RWPE2 (cell line): ENCODE measurements around the gene IGF2R.

Source experiments
- ATAC-seq: fragments of 200-7000 bp; cut with Tn5 transposase; 3 replicates; pipeline ENCODE4 v1.9.1; 2021; ENCODE audit warnings: low read depth
- DNase-seq: peaks from one replicate; pipeline ENCODE4 v3.0.0-alpha.2; 2020; ENCODE audit warnings: low spot score
- H3K27ac ChIP-seq: fragments of 450-650 bp; 2 replicates; pipeline ENCODE4 v1.5.1; 2017; ENCODE audit warnings: mild to moderate bottlenecking; ENCODE audit not compliant: poor library complexity, severe bottlenecking
- H3K27me3 ChIP-seq: fragments of 250-450 bp; sonication (Bioruptor Pico); 2 replicates; pipeline ENCODE4 v1.5.1; 2021; ENCODE audit warnings: mild to moderate bottlenecking, moderate library complexity; ENCODE audit not compliant: insufficient read depth, poor library complexity, severe bottlenecking
- H3K36me3 ChIP-seq: fragments of 250-450 bp; sonication (Bioruptor Pico); 2 replicates; pipeline ENCODE4 v1.5.1; 2020; ENCODE audit warnings: low read depth, mild to moderate bottlenecking, moderate library complexity
- H3K4me1 ChIP-seq: fragments of 250-450 bp; sonication (Bioruptor Pico); 2 replicates; pipeline ENCODE4 v1.5.1; 2021; ENCODE audit warnings: mild to moderate bottlenecking, moderate library complexity; ENCODE audit not compliant: insufficient read depth, poor library complexity, severe bottlenecking
- H3K4me3 ChIP-seq: fragments of 250-450 bp; sonication (Bioruptor Pico); 2 replicates; pipeline ENCODE4 v1.5.1; 2021; ENCODE audit warnings: mild to moderate bottlenecking, moderate library complexity; ENCODE audit not compliant: severe bottlenecking
- H3K9me3 ChIP-seq: fragments of 250-450 bp; sonication (Bioruptor Pico); 2 replicates; pipeline ENCODE4 v1.5.1; 2021; ENCODE audit warnings: mild to moderate bottlenecking, moderate library complexity; ENCODE audit not compliant: severe bottlenecking
- CTCF ChIP-seq: fragments of 450-650 bp; IDR thresholded peaks from one replicate; pipeline ENCODE4 v1.5.1; 2017; ENCODE audit warnings: mild to moderate bottlenecking, moderate library complexity; ENCODE audit not compliant: poor library complexity, severe bottlenecking

The IGF2R gene

DNA sequence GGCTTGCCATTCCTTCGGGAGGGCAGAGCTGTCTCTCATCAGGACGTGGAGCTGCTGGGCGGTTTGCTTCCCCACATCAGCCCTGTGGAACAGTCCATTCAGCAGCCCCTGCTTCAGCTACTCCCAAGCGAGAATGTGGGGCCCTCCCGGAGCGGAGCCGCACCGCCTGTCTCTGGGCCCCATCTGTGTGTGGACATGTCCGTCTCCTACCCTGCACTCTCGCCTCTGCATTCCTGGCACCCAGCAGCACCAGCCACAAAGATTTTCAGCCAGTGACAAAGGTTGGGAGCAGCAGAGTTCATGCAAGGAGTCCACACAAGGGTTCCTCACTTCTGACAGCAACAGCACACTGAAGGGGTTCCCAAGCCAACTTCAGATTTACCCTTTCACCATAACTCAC is 123.7 kb downstream of the IGF2R start:
- Histone ChIP-seq H3K36me3 (peaks cover 64% of the 10 kb centered on the region), H3K4me3 (no peak overlapping the region), H3K9me3 (no peaks in the 10 kb centered on the region), H3K4me1 (no peaks in the 10 kb centered on the region), H3K27me3 (no peaks in the 10 kb centered on the region), H3K27ac (no peak overlapping the region)
- TF ChIP-seq CTCF = no peak
- no peak for ATAC-seq
- DNase-seq = no peak

- ATAC-seq (no peak), DNase-seq (no peak)
- H3K4me1 ChIP-seq = no peaks in the 10 kb centered on the region
- H3K36me3 ChIP-seq = peaks cover 64% of the 10 kb centered on the region
- no peak for TF ChIP-seq CTCF
- H3K4me3 ChIP-seq = no peak overlapping the region
- H3K9me3 ChIP-seq = no peaks in the 10 kb centered on the region
- no peaks in the 10 kb centered on the region for H3K27me3 ChIP-seq
- H3K27ac ChIP-seq = no peak overlapping the region
Observed at GRCh38 chr6:160093061-160093460, 124.2 kb downstream of the IGF2R start.

- peaks cover 64% of the 10 kb centered on the region for H3K36me3 ChIP-seq
- no peak overlapping the region for H3K4me3 ChIP-seq
- H3K27ac ChIP-seq = no peak overlapping the region
- no peaks in the 10 kb centered on the region for H3K4me1 ChIP-seq
- no peak for TF ChIP-seq CTCF
- no peaks in the 10 kb centered on the region for H3K9me3 ChIP-seq
- DNase-seq (no peak), ATAC-seq (no peak)
- H3K27me3 ChIP-seq = no peaks in the 10 kb centered on the region
Observed at GRCh38 chr6:160093946-160094345, 125.1 kb downstream of the IGF2R start.

DNA sequence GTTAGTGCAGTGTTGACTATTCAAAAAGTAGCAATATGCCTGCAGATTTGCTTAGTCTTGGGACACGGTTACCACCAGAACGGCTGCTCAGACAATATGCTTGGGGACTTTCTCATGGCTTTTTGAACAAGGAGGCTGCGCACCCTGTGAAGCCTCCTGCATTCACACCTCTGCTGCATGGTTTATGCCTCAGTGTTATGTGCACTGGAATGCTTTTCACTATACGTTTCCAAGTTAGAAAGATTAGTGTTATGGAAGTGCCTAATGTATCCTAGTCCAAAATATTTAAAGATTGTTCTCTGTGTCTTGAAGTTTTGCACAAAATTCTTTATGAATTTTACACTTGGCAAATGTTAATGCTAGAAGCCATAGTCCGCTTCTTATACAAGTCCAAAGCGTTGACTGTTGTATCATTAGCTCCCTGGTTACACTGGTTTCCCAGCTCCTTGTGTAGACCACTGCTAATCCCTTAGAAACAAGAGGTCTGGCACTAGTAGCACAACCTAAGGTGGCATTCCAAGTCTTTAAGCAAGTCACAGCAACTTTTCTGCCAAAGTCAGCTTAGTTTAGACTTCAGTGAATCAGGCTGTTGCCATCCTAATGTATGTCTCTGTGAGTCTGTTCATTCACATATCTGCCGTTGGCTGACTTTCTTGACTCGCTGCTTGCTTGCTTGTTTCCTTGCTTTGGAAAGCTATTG is 126.4 kb downstream of the IGF2R start:
- H3K36me3 ChIP-seq = peaks cover 62% of the 10 kb centered on the region
- TF ChIP-seq CTCF = no peak
- no peak overlapping the region for H3K4me3 ChIP-seq
- no peaks in the 10 kb centered on the region for H3K9me3 ChIP-seq
- DNase-seq = no peak
- H3K27ac ChIP-seq = no peak overlapping the region
- H3K27me3 ChIP-seq = no peaks in the 10 kb centered on the region
- ATAC-seq = no peak
- no peaks in the 10 kb centered on the region for H3K4me1 ChIP-seq
